Activated CD8-positive, alpha-beta memory T cell treated with anti-CD3 and anti-CD28 coated beads for 4 hours (primary cell): Measurements from ENCODE around the gene ABHD2.
"Not testable (repeated sequence)": the region's sequence is repeated elsewhere in the genome, so short reads cannot be mapped to it uniquely, and the experiment has no call there.

Experiments
- DNase-seq, 2 donors: peaks; one replicate each; pipeline ENCODE4 v3.0.0-alpha.2; 2020; ENCODE audit warnings: low read depth in 2 of 2

The ABHD2 gene

DNA sequence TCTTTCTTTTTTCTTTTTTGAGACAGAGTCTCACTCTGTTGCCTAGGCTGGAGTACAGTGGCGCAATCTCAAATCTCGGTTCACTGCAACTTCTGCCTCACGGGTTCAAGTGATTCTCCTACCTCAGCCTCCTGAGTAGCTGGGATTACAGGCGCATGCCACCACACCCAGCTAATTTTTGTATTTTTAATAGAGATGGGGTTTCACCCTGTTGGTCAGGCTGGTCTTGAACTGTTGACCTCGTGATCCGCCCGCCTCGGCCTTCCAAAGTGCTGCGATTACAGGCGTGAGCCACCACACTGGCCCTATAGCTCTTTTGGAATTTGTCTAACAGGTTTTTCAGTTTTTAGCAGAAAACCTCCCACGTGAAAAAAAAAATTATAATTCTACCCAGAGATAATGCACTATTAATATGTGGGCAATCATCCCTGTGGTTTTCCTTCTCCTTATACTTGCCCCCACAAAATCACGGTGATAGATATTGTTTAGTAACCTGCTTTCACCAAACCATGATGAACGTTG lies 32.3 kb downstream of the ABHD2 start:
- DNase-seq: not testable (repeated sequence)

DNA sequence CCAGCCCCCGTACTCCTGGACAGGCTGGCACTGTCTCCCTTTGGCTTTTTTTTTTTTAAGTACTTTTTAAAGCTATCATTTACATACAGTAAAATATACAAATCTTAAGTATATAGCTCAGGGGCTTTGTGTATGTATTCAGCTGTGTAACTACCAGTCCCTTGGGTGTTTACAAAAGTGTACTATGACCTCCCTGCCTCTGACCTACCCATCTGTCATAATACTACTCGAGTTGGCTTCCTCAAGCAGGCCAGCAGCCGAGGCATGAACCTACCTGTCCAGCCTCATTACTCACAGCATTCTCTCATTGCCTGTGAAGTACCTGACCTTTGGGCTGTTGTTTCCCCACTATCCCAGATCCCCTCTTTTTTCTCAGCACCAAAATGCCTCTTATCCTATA lies 33.2 kb downstream of the ABHD2 start:
- DNase-seq: no peak

GRCh38 chr15:89122505-89123180 lies 34.4 kb downstream of the ABHD2 start:
- no peak for DNase-seq

- DNase-seq: no peak
These were observed 34.9 kb downstream of the ABHD2 start for GRCh38 chr15:89123181-89123525.

- DNase-seq: no peak
These were observed 37.0 kb downstream of the ABHD2 start for GRCh38 chr15:89125088-89125826.

GRCh38 chr15:89126009-89126408 lies 37.8 kb downstream of the ABHD2 start:
- DNase-seq: no peak

DNA sequence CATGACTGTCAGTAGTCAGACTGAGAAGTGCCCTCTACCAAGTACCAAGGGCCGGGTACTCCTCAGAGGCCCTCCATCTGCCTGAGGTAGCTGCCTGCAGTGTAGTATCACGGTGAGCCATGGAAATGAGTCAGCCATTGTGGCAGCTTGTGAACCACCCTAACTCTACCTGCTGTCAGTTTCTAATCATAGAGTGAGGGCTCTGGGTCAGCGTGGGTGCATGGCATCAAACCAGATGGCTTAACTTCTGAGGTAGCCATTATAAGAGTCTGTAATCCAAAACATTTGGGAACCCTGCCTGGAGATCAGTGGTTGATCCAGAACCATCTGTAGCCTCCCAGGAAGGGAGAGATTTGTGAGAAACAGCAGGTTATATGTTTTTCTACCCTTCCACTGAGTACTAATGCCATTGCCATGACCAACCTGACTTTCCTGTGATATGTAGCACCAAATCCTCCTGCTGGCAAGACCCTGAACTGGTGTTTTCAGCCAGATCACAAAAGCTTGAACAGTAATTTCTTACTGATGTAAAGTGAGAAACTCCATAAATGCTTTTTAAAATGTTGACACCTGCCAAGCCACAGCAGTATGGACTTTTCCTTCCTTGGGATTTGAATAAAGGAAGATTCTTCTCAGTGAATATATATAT lies 38.9 kb downstream of the ABHD2 start:
- no peak for DNase-seq

DNA sequence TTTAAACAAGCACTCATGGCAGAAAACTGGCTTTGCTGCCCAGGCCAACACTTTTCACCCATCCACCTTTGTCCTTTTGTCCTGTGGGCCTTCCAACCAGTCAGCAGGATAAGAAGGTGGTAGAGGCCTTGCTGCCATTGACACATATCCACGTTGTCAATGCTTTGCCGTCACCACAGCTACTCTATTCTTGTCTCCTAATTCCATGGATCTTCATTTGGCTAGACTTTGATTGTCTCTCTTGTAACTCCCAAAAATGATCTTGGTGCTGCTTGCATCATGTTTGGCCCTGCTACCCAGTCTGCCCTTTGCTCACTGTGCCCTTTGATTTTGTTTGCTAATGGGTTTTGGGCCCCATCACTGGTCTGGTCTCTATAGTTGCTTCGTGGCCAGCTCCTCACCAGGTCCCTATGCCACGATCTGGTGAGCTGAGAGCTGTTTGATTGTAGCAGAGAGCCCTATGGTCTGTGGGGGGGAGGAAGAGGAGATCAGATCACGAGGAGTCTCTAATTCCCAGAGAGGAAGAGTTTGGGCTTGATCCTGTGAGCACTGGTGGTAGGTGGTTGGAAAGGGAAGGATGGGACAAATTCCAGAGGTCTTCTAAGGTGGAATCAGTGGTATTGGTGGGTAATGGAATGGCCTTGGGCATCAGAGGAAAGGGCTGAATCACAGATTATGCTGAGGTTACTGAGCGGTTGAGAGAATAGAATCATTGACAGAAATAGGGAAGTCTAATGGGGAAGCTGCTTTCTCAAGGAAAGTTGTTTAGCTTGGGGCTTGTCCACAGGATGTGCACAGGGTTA lies 40.3 kb downstream of the ABHD2 start:
- DNase-seq: no peak

- DNase-seq: peak; percentile 35 to 39
These were observed 41.0 kb downstream of the ABHD2 start for GRCh38 chr15:89129123-89129815.

DNA sequence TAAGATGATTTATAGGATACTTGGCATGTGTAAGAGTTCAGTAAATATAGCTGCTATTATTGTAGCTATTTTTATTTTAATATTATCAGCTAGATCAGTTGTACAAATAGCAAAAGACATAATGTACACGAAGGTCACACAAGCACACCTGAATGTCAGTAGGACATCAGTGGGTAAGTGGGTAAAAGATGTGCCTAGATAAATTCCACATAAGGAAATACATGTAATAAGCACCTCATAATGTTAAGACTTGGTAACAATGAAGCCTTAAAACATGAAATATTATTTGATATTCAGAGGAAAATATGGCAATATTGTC lies 41.5 kb downstream of the ABHD2 start:
- no peak for DNase-seq

- peak; percentile 17 to 31 for DNase-seq
These were observed 41.9 kb downstream of the ABHD2 start for GRCh38 chr15:89130201-89130600.

- DNase-seq: no peak
These were observed 43.5 kb downstream of the ABHD2 start for GRCh38 chr15:89131731-89132130.

DNA sequence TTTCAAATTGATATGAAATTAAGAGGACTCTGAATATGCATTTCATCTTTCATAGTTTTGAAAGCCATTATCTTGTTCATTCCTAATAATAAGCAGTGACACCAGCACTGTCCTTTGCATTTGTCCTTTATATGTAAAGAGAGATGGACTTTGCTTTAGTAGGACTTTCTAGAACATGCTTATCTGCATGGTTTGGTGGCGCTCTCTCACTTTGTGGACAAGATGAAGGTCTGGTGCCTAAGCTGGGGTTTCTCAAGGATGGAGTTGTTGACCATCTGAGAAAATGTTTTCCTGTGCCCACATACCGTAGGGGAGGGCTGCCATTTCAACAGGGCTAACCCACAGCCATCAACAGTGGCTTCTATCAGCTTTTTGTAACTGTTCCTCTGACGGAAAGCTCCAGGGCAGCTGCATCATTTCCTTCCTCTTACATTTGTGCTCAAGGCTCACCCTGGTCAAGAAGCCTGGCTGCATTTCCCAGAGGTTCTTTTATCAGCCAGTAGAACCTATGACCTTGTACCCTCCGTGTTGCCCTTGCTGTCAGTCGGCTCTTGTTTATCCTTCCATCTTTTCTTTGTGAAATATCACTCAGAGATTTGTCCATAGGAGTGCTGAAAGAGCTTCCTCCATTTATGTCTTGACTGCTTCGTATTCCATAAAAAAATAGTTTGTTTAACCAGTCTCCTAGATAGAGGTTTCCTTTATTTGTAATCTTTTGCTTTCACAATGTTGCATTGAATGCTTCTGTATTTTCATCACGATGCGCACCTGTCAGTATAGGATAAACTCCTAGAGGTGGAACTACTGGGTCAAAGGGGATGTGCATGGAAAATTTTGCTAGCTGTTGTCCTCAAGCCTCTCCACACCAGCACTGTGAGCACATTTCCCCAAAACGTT lies 44.6 kb downstream of the ABHD2 start:
- DNase-seq: no peak

DNA sequence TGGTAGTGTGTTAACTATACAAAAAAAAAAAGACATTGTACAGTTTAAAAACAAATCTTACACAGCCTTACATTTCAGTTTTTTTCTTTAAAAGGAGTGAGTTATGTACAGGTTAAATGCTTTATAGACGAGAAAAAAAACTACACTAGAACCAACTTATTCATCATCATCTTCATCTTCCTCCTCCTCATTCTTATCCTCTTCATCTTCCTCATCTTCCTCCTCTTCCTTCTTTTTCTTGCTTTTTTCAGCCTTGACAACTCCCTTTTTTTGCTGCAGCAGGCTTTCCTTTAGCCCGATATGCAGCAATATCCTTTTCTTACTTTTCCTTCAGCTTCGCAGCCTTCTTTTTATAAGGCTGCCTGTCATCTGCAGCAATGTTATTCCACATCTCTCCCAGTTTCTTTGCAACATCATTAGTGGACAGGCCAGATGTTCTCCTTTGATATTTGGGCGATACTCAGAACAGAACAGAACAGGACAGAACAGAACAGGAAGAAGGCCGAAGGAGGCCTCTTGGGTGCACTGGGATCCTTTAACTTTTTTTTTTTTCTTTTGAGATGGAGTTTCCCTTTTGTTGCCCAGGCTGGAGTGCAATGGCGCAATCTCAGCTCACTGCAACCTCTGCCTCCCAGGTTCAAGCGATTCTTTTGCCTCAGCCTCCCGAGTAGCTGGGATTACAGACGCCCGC lies 47.3 kb downstream of the ABHD2 start:
- not testable (repeated sequence) for DNase-seq

DNA sequence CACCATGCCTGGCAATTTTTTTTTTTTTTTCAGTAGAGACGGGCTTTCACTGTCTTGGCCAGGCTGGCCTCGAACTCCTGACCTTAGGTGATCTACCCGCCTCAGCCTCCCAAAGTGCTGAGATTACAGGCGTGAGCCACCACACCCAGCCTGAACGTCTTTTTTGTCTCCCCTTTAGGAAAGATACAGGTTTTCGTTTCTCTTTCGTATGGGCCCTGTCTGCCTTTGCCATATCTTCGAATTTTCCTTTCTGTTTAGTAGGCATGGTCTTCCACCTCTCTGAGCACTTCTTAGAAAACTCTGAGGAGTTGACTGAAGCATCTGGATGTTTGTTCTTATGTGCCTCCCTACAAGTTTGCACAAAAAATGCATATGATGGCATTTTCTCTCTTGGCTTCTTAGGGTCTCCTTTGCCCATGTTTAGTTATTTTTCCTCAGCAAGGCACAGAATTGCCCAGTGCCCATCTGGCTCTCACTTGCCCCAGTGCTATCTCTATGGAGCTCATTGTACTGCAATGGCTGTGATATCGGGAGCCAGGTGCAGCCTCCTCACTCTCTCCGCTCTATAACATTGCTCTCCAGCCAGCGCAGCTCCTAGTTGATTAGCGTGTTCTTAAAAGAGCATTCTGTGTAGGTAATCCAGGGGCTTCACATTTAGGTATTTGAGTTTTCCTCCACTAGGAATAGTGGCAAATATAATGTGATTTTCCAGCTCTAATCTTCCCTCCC lies 48.0 kb downstream of the ABHD2 start:
- DNase-seq: no peak

DNA sequence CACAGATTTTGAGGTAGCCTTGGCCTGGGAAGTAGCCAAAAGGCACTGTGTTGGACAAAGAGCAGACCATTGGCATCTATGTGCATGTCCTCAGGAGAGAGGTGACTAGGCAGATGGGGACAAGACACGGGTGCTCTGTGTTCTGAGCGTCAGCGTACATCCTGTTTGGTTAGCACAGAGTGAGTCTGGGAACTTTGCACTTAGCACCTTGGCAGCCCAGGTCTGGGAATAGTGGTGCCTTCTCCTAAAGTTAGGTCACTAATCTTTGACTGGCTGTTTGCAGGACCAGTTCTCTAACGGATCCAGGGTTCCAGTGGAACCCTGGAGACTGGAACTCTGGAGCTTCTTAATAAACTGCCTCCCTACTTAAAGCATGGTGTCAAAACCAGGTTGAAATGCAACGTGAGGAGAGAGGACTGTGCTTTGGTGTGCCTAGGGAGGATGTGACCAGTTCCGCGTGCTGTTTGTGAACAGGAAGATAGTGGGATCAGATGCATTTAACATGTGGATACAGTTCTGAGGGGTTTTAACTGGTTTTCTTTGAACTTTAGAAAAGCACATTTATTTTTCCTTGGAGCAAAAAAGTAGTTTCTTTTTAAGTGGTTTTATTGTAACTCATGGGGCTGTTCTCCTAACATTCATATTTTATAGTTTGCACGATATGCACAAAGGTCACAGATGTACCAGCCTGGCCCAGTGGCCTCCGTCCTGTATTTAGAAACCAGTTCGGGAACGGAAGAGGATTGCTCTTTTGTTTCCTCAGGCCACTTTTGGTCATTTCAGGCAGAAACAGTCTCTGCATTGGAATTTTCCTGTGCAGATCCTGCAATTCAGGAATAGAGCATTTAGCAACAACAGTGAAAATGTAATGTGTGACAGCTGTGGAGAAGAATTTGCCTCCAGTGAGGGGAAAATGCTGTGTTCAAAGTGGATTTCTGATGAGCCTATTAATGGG lies 48.8 kb downstream of the ABHD2 start:
- no peak for DNase-seq

- no peak for DNase-seq
These were observed 49.7 kb downstream of the ABHD2 start for GRCh38 chr15:89137926-89138325.

GRCh38 chr15:89138999-89139612 lies 50.9 kb downstream of the ABHD2 start:
- DNase-seq: no peak
